Measurements from ENCODE around the gene SPATA3.

The SPATA3 gene

GRCh38 chr2:231029563-231029962, 33.6 kb downstream of the SPATA3 start:
- DNase-seq (ENCODE audit: low read depth in 2 of 2): no peak

GRCh38 chr2:231030725-231031124, 34.8 kb downstream of the SPATA3 start:
- no peak for DNase-seq (ENCODE audit: low read depth in 2 of 2)

DNA sequence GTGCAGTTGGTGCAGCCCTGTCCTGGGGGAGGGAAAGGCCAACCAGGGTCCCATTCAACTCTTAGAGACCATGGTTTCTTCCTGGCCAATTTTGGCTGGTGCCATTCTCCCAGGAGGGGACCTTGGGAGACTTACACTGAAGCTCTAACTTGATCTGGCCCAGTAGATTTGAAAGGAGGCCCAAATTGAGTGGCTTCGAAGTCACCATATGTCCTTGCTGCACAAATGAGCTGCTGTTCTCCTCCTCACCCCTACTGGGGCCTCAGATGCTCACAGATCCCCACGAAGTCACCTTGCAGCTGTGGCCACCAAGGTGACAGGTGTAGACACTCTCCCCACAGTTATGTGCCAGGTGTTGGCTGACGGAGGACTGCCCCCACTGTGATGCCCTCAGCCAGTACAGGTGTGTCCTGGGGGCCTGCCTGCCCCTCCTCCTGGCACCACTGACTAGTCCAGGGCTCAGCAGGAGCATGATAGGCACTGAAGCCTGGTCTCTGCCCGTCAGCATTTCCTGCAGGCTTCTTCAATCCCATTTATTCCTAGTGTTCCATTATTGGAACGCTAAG, 36.7 kb downstream of the SPATA3 start:
- no peak for DNase-seq (ENCODE audit: low read depth in 2 of 2)

DNA sequence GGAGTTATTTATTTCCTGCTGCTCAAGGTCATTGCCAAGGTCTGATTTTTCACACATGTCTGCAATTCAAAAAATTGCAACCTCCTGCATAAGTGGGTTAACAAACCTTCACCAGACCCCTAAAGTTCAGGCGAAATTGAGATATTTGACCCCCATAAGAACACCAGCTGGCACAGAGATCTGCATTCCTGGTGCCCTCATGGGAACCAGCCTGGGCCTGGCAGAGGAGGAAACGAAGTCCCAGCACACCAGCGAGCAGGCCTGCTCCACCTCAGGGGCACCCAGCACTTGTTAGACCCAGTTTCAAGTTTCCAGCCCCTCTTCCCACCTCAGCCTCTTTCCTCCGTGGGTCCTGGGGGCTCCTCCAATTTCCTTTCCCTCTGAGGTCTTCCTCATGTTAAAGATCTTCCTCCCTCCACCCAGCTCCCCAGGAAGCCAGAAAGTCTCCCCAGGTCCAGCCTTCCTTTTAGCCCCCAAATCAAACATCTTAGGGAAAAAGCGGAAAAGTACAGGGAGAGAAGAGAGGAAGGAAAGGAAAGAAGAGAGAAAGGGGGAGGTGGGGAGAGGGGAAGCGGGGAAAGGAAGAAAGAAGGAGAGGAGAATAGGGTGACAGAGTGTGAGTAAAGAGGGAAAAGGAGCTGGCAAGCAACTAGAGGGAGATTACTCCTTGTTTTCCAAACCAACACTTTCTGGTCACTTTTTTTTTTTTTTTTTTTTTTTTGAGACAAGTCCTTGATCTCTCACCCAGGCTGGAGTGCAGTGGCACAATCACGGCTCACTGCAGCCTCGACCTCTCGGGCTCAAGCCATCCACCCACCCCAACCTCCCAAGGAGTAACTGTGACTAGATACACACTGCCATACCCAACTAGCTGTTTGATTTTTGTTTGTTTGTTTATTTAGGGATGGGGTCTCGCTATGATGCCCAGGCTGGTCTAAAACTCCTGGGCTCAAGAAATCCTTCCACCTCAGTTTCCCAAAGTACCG, 37.5 kb downstream of the SPATA3 start:
- DNase-seq (ENCODE audit: low read depth in 2 of 2): no peak

DNA sequence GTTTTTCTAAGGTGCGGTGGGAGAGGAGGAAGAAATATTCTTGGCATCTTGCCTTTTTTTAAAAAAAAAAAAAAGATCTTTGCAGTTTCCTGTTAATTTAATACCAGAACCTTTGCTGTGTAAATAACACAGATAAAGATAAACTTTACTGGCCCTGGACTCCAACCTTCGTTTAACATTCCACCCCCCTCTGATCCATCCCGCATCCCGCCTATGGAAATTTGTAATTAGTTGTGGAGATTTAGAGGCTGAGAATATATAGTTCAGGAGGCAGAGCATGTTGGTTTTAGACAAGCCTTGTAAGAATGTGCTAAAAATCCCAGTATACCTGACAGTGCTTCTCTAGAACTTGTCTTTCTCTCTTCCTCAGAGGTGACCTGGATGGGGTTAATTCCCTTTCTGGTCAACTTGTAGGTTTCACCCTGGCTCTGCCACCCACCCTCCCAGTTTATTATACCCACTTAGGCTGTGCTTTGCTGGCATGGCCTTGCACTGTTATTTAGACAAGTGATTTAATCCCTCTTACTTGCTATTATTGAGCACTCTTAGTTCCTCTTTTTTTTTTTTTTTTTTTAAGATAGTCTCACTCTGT, 38.5 kb downstream of the SPATA3 start:
- no peak for DNase-seq (ENCODE audit: low read depth in 2 of 2)

DNA sequence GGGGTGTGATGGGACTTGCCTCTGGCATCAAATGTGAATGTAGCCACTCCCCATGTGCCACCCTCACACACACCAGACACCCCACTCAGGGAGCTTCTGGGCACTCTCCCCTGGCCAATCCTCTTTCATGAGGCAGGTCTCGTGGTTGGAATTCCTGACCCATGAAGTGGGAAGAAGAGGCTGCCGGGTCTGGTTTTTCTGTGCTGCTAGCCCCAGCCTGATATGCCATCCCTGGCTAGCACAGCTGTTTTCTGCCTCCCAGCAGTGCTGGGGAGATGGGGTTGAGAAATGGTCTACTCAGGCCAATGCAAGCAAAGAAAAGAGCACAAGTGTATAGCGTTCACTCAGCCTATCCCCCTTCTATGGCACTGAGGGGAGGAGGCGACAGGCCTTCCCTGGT, 40.2 kb downstream of the SPATA3 start:
- no peak for DNase-seq (ENCODE audit: low read depth in 2 of 2)

DNA sequence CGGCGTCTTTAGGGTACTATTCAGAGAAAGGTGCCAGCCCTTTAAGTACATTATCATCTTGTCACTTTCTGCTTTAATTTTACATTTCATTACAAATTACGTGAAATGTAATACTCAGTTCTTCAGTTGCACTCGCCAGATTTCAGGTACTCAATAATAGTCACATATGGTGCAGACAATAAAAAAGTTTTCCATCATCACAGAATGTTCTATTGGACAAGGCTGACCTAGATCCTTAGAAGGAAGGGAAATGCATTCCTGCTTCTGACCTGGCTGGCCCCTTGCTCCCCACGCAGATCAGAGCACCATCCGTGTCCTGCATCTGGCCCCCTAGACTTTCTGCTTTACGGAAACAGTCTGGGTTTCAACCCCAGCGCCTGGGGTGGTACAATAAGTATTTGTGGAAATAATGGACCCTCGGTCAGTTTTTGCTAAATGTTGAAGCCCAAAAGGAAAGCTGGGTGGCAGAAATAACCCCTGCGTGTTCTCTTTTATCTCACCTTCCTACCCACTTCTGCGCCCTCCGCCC, 40.7 kb downstream of the SPATA3 start:
- DNase-seq (ENCODE audit: low read depth in 2 of 2): no peak

DNA sequence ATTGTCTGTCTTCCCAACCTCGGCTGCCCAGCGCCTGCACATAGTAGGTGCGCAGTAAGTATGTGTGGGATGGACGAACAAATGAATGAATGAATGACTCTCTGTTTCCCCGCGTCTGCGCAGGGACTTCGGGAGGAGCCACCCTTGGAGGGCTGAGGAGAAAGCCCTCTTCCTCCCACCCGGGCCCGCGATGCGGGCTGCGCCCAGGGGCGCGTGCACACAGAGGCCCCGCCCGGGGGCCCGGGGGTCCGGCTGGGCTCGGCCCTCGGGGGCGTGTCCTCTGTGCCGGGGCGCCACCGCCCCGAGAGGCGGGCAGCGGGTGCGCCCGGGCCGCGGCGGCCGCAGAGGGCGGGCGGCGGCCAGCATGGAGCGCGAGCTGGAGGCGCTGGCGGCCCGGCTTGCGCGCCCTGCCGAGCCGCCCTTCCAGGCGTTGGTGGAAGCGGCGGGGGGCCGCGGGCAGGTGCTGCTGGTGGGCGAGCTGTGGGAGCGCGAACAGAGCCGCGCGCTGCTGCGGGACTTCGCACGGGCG, 41.3 kb downstream of the SPATA3 start, which contains the start of gene C2orf72:
Gene C2orf72 (plus strand): TSS at position 322 of the 529 bp plus-strand sequence. CDS start 43 bp downstream, at position 365.
- DNase-seq (ENCODE audit: low read depth in 2 of 2): no peak

DNA sequence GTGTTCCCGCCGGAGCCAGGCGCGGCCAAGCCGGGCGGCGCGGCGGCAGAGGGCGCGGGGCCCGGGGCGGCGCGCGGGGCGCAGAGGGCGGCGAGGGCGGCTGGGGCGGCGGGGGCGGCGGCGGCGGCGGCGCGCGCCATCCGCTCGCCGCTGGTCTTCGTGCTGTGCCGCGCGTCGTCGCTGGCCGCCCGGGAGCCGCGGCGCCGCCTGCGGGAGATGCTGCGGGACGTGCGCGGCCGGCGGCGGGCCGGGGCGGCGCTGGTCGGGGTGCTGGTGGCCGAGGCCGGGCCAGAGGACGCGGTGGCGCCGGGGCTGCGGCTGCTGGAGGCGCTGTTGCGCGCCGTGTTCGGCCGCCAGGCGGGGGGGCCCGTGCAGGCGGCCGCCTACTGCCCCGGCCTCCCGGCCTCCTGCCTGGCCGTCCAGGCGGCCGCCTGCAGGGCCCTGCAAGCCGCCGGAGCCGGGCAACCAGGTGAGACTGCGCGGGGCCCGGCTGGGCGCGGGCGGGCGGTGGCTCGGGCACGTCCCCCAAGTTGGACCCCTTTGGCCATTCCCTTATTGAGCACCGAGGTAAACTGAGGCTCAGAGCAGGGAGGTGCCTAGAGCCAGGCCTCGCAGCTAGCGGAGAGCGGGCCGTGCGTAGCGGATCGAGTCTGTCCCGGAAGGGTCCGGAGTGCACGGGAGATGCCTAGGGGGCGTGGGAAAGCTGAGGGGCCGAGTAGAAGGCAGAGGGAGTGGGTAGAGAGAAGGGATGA, 42.0 kb downstream of the SPATA3 start:
- DNase-seq (ENCODE audit: low read depth in 2 of 2): no peak

GRCh38 chr2:231038483-231039293, 42.8 kb downstream of the SPATA3 start:
- no peak for DNase-seq (ENCODE audit: low read depth in 2 of 2)

- no peak for DNase-seq (ENCODE audit: low read depth in 2 of 2)
Measured at GRCh38 chr2:231039294-231039664, 43.4 kb downstream of the SPATA3 start.

DNA sequence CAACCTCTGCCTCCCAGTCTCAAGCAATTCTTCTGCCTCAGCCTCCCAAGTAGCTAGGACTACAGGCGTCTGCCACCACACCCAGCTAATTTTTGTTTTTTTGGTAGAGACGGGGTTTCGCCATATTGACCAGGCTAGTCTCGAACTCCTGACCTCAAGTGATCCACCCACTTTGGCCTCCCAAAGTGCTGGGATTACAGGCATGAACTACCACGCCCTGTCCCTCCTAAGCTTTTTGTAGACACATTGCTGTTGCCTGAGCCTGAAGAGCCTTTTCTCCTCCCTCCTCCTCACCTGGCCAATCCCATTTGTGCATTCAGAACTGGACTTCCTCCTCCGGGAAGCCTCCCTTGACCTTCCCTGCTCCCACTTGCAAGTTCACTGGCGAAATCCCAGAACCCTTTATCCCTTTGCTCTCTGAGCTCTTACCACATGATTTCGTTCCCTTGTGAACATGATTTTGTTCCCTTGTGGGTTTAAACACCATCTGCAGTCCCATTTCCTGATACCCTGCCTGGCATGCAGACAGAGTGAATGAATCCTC, 44.0 kb downstream of the SPATA3 start:
- DNase-seq (ENCODE audit: low read depth in 2 of 2): no peak

GRCh38 chr2:231041061-231041689, 45.3 kb downstream of the SPATA3 start:
- DNase-seq (ENCODE audit: low read depth in 2 of 2): no peak

GRCh38 chr2:231043796-231044195, 47.9 kb downstream of the SPATA3 start:
- DNase-seq (ENCODE audit: low read depth in 2 of 2): no peak

DNA sequence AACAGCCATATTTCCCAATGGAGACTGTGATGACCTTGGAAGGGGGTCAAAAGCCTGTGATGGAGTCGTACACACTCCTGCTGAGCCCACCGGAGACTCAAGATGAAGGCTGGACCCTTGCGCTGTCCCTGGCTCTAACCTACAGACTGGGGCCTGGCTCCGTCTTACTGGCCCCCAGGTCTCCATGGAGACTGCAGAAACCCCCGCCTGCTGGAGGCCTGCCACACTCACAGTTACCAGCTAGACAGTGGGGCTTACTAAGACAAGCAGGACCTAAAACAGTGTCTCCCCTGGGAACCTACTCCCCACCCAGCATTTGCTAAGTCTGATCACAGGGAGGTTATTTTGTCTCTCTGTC, 51.0 kb downstream of the SPATA3 start:
- no peak for DNase-seq (ENCODE audit: low read depth in 2 of 2)

DNA sequence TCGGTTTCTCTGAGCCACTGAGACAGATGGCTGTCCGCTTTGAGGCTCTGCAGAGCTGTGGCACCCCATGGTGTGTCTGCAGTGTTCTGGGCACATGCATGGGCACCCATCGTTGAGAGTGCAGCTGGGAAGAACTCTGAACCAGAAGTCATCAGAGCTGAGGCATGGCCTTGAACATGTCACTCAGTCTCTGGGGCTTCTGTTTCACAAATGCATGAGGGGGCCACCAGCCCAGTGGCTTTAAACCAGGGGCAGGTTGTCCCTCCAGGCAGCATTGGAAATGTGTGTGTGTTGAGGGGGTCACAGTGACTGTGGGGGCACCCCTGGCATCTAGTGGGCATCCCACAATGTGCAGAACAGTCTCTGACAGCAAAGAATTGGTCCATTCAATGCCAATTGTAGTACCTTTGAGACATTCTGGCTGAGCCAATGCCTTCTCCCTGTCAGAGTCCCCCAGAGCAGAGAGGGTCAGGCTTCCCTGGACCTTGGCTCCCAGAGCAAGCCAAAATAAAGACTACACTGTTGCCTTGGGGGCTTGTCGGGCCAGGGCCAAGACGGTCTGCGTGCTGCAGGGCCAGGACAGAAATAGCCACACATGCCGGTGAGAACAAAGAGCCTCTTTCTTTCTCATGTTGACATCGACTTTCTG, 51.5 kb downstream of the SPATA3 start:
- no peak for DNase-seq (ENCODE audit: low read depth in 2 of 2)

GRCh38 chr2:231047923-231048915, 52.3 kb downstream of the SPATA3 start:
- DNase-seq (ENCODE audit: low read depth in 2 of 2): no peak
